Measurements from ENCODE around the gene ARFGAP3. TPM values are rescaled to one million over a fixed set of nuclear protein-coding genes. Genes with fewer than 3 reads are reported as not detected.

The ARFGAP3 gene
- polyA plus RNA-seq, 1 of the 3 experiments (the other 2 are of a cell fraction), result 12.6 TPM

DNA sequence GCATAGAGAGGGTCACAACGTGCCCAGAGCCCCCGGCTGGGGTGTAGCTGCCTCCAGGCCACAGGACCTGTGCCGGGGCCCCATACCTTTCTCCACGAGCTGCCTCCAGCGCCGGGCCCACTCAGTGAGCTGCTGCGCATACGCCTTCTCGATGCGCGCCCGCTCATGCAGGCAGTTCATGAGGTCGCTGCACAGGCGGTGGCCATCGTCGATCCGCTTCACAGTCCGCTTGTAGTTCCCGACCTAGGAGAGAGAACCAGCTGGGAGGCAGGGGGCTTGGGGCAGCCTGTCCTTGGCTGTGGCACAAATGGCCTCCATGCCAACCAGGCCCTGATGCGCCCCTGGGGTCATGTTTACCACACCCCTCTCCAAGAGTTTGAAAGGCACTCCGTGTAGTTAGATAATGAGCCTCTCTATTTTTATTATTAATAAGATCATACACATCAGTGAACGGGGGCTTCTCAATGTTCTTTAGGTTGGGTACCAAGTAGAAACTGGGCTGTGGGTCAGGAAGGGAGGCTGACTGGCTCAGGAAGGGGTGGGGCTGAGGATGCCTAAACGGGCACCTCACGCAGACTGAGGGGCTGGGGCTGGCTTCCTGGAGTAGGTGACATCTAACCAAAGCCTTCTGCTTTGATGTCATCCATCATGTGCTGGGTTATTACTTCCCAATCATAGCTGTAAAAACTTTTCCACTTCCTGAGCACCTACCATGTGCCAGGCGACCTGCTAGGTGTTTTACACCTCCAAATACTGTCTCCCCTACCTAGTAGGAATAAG lies 36.5 kb upstream of the ARFGAP3 start:
- no peak for TF ChIP-seq TAF1 (IDR thresholded peaks at IDR 0.05; ENCODE audit: borderline replicate concordance, low read depth, low read length)
- no peak for TF ChIP-seq SMC3 (IDR thresholded peaks at IDR 0.05; ENCODE audit: low read depth, low read length)
- TF ChIP-seq SIN3A (IDR thresholded peaks at IDR 0.05; ENCODE audit: borderline replicate concordance, low read depth, low read length), result no peak
- TF ChIP-seq YY1 (IDR thresholded peaks at IDR 0.05; ENCODE audit: low read depth), result no peak
- TF ChIP-seq, protein P1, sequence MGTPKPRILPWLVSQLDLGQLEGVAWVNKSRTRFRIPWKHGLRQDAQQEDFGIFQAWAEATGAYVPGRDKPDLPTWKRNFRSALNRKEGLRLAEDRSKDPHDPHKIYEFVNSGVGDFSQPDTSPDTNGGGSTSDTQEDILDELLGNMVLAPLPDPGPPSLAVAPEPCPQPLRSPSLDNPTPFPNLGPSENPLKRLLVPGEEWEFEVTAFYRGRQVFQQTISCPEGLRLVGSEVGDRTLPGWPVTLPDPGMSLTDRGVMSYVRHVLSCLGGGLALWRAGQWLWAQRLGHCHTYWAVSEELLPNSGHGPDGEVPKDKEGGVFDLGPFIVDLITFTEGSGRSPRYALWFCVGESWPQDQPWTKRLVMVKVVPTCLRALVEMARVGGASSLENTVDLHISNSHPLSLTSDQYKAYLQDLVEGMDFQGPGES (IDR thresholded peaks at IDR 0.05; ENCODE audit: low read depth, low read length), result no peak
- TF ChIP-seq, protein P2, sequence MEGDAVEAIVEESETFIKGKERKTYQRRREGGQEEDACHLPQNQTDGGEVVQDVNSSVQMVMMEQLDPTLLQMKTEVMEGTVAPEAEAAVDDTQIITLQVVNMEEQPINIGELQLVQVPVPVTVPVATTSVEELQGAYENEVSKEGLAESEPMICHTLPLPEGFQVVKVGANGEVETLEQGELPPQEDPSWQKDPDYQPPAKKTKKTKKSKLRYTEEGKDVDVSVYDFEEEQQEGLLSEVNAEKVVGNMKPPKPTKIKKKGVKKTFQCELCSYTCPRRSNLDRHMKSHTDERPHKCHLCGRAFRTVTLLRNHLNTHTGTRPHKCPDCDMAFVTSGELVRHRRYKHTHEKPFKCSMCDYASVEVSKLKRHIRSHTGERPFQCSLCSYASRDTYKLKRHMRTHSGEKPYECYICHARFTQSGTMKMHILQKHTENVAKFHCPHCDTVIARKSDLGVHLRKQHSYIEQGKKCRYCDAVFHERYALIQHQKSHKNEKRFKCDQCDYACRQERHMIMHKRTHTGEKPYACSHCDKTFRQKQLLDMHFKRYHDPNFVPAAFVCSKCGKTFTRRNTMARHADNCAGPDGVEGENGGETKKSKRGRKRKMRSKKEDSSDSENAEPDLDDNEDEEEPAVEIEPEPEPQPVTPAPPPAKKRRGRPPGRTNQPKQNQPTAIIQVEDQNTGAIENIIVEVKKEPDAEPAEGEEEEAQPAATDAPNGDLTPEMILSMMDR (IDR thresholded peaks at IDR 0.05), result no peak
- no peak for TF ChIP-seq RXRA (IDR thresholded peaks at IDR 0.05; ENCODE audit: borderline replicate concordance, low read depth)
- no peak for TF ChIP-seq RAD21 (IDR thresholded peaks at IDR 0.05; ENCODE audit: low read length)
- TF ChIP-seq RFX5 (IDR thresholded peaks at IDR 0.05; ENCODE audit: low read length), result no peak
- TF ChIP-seq EZH2phosphoT487 (IDR thresholded peaks at IDR 0.05; ENCODE audit: borderline replicate concordance, low read depth), result no peak
- TF ChIP-seq, protein P3, sequence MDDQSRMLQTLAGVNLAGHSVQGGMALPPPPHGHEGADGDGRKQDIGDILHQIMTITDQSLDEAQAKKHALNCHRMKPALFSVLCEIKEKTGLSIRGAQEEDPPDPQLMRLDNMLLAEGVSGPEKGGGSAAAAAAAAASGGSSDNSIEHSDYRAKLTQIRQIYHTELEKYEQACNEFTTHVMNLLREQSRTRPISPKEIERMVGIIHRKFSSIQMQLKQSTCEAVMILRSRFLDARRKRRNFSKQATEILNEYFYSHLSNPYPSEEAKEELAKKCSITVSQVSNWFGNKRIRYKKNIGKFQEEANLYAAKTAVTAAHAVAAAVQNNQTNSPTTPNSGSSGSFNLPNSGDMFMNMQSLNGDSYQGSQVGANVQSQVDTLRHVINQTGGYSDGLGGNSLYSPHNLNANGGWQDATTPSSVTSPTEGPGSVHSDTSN (IDR thresholded peaks at IDR 0.05), result no peak
- no peak for TF ChIP-seq GABPA (IDR thresholded peaks at IDR 0.05; ENCODE audit: low read depth)
- no peak for TF ChIP-seq POLR2AphosphoS5 (IDR thresholded peaks at IDR 0.05; ENCODE audit: low read depth, low read length)
- Histone ChIP-seq H3K4me1 (ENCODE audit: control insufficient read depth in 1 of 2, insufficient read depth in 2 of 2, low read depth in 1 of 2, low read length in 1 of 2) (no peaks in the 10 kb centered on the region), H3K4me3 (ENCODE audit: low read depth in 2 of 2, low read length in 1 of 2) (no peak overlapping the region), H3K9me2 (no peaks in the 10 kb centered on the region), H3K27ac (ENCODE audit: low read depth in 2 of 2, low read length in 1 of 2) (no peak overlapping the region), H3K36me3 (replicated peaks in 1 of 2; ENCODE audit: control insufficient read depth in 1 of 2, insufficient read depth in 2 of 2, low read length in 1 of 2) (no peaks in the 10 kb centered on the region), H3K79me2 (ENCODE audit: insufficient read depth) (peaks cover 4% of the 10 kb centered on the region; the same call in 1 of the 2 replicates), H3K9me3 (no peaks in the 10 kb centered on the region), H2AFZ (ENCODE audit: low read depth) (no peak overlapping the region), H3K9ac (no peak overlapping the region), H3K27me3 (ENCODE audit: insufficient read depth) (no peaks in the 10 kb centered on the region), H3K4me2 (no peak overlapping the region), H4K20me1 (ENCODE audit: insufficient read depth) (no peaks in the 10 kb centered on the region), H3F3A (replicated peaks; ENCODE audit: insufficient read depth) (no peaks in the 10 kb centered on the region)
- 84% methylated on average over 14 of the region's 25 CpGs for WGBS (ENCODE audit: low lambda C conversion rate)
- ChIA-PET POLR2A (no interaction called here), CTCF (interaction anchor here (2.0 kb wide), 1 partner anchor 26 kb away, joined by 10 read pairs; no protein-coding TSS in a partner anchor)
- DNase-seq, result no peak

All from SK-N-SH (cell line).